Keratinocyte (primary cell): ENCODE data around the gene CCNL2. TPM values are rescaled to one million over a fixed set of nuclear protein-coding genes. Genes with fewer than 3 reads are reported as not detected.

Source experiments
- DNase-seq: peaks from one replicate; pipeline ENCODE4 v3.0.0-alpha.2; 2011; ENCODE audit warnings: low read depth, missing footprints, low spot score
- FAIRE-seq: peaks from 2 replicates; lab custom pipeline; 2011; peaks lifted over from hg19 to GRCh38; lab: Jason Lieb, UNC
- H2AFZ ChIP-seq: 2 replicates; pipeline ENCODE4 v1.6.0; 2012; ENCODE audit warnings: low read length, control low read depth, inconsistent platforms; ENCODE audit not compliant: control insufficient read depth
- H3K27ac ChIP-seq: 2 replicates; pipeline ENCODE4 v1.5.1; 2011; ENCODE audit warnings: low read length; ENCODE audit not compliant: control insufficient read depth, insufficient read depth
- H3K27me3 ChIP-seq: 3 replicates; pipeline ENCODE4 v1.6.0; 2011; ENCODE audit warnings: low read length; ENCODE audit not compliant: control insufficient read depth, insufficient read depth; ENCODE audit errors: extremely low read depth
- H3K36me3 ChIP-seq, 2 experiments: 2 replicates in 1 of 2; 3 replicates in 1 of 2; pipeline ENCODE4 v1.5.1; 2011; ENCODE audit warnings: low read length in 2 of 2, mild to moderate bottlenecking in 1 of 2; ENCODE audit not compliant: control insufficient read depth in 2 of 2, insufficient read depth in 2 of 2; ENCODE audit errors: extremely low read depth in 1 of 2
- H3K4me1 ChIP-seq: 3 replicates; pipeline ENCODE4 v1.5.1; 2011; ENCODE audit warnings: low read length; ENCODE audit not compliant: control insufficient read depth, insufficient read depth; ENCODE audit errors: extremely low read depth
- H3K4me2 ChIP-seq: 3 replicates; pipeline ENCODE4 v1.6.0; 2011; ENCODE audit warnings: low read depth, low read length; ENCODE audit not compliant: control insufficient read depth, insufficient read depth; ENCODE audit errors: extremely low read depth
- H3K4me3 ChIP-seq, 3 experiments: fragments of 200-600 bp in 1 of 3; sonication (generic) in 1 of 3; 2 replicates in 2 of 3; 3 replicates in 1 of 3; pipeline ENCODE4 v1.5.1; 2011 to 2016; ENCODE audit warnings: low read length in 3 of 3, mild to moderate bottlenecking in 3 of 3, control low read depth in 2 of 3, inconsistent platforms in 1 of 3, low read depth in 1 of 3, mixed read lengths in 1 of 3, mixed run types in 1 of 3, moderate library complexity in 1 of 3; ENCODE audit not compliant: control insufficient read depth in 2 of 3, insufficient read depth in 2 of 3; ENCODE audit errors: extremely low read depth in 1 of 3
- H3K79me2 ChIP-seq: 2 replicates; pipeline ENCODE4 v1.6.0; 2012; ENCODE audit warnings: low read length; ENCODE audit not compliant: control insufficient read depth, insufficient read depth
- H3K9ac ChIP-seq: 3 replicates; pipeline ENCODE4 v1.6.0; 2011; ENCODE audit warnings: low read length; ENCODE audit not compliant: control insufficient read depth, insufficient read depth; ENCODE audit errors: extremely low read depth
- H3K9me1 ChIP-seq: 3 replicates; pipeline ENCODE4 v1.6.0; 2011; ENCODE audit warnings: low read length; ENCODE audit not compliant: control insufficient read depth, insufficient read depth; ENCODE audit errors: extremely low read depth
- H3K9me3 ChIP-seq: 2 replicates; pipeline ENCODE4 v1.5.1; 2012; ENCODE audit warnings: low read depth, low read length; ENCODE audit not compliant: control insufficient read depth
- H4K20me1 ChIP-seq: 3 replicates; pipeline ENCODE4 v1.6.0; 2011; ENCODE audit warnings: low read length; ENCODE audit not compliant: control insufficient read depth, insufficient read depth; ENCODE audit errors: extremely low read depth
- EZH2 ChIP-seq: IDR thresholded peaks from one replicate; pipeline ENCODE4 v1.6.1; 2012; ENCODE audit warnings: inconsistent platforms, mild to moderate bottlenecking, low read length, moderate library complexity
- dilution Hi-C: fragments of 300-500 bp; cut with MboI; formaldehyde crosslinking; loops from one replicate; pipeline ENCODE4 v1.7.0; 2020; ENCODE audit warnings: low sequenced_read_pairs; ENCODE audit not compliant: extremely low pct_ligation_motif_present
- polyA plus RNA-seq, 5 experiments: library from polyadenylated mRNA; depleted of rRNA in 3 of 5; stranded (reverse) in 3 of 5; stranded (forward) in 1 of 5; unstranded in 1 of 5; fragments of >200 nt; gene quantifications; 1 replicate in 1 of 5; 2 replicates in 3 of 5; 3 replicates in 1 of 5; pipeline versions ENCODE4 v1.2.1 to v1.2.3, GENCODE V29; 2011 to 2012; ENCODE audit warnings: missing spikeins in 2 of 5, low read depth in 1 of 5, low replicate concordance in 1 of 5
- TF ChIP-seq, protein P1 (sequence below), 3 experiments: IDR thresholded peaks in 1 of 3; conservative IDR thresholded peaks in 1 of 3; optimal IDR thresholded peaks in 1 of 3; 2 replicates in 2 of 3; 3 replicates in 1 of 3; pipeline versions ENCODE3 to v1.5.1; 2011; ENCODE audit warnings: low read length in 3 of 3, mild to moderate bottlenecking in 3 of 3, moderate library complexity in 2 of 3, control low read depth in 1 of 3, inconsistent platforms in 1 of 3; ENCODE audit not compliant: insufficient read depth in 2 of 3; ENCODE audit errors: extremely low read depth in 1 of 3

CCNL2 gene
- polyA plus RNA-seq, 1 donor (not counting 4 experiments of a cell fraction or from before 2014, with no cell fraction given): 140 TPM

DNA sequence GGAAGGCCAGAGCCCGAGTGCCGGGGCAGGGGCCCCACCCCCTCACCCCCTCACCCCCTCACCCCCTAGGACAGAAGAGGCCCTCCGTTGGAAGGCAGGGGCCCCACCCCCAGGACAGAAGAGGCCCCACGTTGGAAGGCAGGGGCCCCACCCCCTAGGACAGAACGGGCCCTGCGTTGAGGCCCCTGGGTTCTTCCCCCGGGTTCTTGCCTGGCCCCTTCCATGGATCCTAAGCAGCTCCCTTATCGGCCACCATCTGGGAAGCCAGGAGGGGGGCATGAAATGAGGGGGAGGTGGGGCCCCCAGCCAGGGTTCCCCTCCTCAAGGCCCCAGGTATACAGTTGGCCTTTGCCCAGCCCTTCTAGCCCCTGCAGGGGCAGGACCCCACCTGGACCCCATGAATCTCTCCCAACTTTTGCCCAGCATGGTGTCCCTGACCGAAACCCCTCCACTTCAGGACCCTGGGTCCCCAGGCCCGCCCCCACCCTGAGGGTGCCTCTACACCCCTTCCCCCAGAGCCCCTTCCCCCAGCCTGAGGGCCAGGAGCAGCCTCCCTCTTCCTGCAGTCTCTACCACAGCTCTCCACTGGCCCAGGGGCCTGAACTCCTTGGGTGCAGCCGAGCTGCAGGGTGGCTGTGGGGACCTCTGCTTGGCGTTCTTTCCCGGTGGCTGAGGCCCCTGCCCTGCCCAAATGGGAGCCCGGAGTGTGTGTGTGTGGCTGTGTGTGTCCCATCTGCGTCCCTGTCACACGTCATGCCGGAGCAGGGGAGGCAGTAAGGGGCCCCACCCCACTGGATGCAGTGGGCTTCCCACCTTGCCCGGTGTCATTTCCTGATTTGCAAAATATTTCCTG lies 32.1 kb upstream of the CCNL2 start:
- no peak for DNase-seq
- Histone ChIP-seq H3K4me1 (peaks cover 26% of the 10 kb centered on the region), H2AFZ (no peak overlapping the region), H3K27ac (no peak overlapping the region), H3K36me3 (no peaks in the 10 kb centered on the region), H3K9me3 (no peaks in the 10 kb centered on the region), H3K27me3 (no peaks in the 10 kb centered on the region), H3K9ac (no peak overlapping the region), H3K4me2 (no peak overlapping the region), H3K4me3 (no peak overlapping the region), H4K20me1 (no peaks in the 10 kb centered on the region), H3K79me2 (no peaks in the 10 kb centered on the region), H3K9me1 (no peaks in the 10 kb centered on the region)
- no peak for TF ChIP-seq EZH2
- TF ChIP-seq, protein P1, sequence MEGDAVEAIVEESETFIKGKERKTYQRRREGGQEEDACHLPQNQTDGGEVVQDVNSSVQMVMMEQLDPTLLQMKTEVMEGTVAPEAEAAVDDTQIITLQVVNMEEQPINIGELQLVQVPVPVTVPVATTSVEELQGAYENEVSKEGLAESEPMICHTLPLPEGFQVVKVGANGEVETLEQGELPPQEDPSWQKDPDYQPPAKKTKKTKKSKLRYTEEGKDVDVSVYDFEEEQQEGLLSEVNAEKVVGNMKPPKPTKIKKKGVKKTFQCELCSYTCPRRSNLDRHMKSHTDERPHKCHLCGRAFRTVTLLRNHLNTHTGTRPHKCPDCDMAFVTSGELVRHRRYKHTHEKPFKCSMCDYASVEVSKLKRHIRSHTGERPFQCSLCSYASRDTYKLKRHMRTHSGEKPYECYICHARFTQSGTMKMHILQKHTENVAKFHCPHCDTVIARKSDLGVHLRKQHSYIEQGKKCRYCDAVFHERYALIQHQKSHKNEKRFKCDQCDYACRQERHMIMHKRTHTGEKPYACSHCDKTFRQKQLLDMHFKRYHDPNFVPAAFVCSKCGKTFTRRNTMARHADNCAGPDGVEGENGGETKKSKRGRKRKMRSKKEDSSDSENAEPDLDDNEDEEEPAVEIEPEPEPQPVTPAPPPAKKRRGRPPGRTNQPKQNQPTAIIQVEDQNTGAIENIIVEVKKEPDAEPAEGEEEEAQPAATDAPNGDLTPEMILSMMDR (optimal IDR thresholded peaks at IDR 0.05 in 1 of 3, IDR thresholded peaks at IDR 0.05 in 1 of 3, conservative IDR thresholded peaks at IDR 0.05 in 1 of 3; ENCODE audit: extremely low read depth in 1 of 3, insufficient read depth in 2 of 3, low read length in 3 of 3): no peak
- no peak for FAIRE-seq
- dilution Hi-C loops: no loop called here

DNA sequence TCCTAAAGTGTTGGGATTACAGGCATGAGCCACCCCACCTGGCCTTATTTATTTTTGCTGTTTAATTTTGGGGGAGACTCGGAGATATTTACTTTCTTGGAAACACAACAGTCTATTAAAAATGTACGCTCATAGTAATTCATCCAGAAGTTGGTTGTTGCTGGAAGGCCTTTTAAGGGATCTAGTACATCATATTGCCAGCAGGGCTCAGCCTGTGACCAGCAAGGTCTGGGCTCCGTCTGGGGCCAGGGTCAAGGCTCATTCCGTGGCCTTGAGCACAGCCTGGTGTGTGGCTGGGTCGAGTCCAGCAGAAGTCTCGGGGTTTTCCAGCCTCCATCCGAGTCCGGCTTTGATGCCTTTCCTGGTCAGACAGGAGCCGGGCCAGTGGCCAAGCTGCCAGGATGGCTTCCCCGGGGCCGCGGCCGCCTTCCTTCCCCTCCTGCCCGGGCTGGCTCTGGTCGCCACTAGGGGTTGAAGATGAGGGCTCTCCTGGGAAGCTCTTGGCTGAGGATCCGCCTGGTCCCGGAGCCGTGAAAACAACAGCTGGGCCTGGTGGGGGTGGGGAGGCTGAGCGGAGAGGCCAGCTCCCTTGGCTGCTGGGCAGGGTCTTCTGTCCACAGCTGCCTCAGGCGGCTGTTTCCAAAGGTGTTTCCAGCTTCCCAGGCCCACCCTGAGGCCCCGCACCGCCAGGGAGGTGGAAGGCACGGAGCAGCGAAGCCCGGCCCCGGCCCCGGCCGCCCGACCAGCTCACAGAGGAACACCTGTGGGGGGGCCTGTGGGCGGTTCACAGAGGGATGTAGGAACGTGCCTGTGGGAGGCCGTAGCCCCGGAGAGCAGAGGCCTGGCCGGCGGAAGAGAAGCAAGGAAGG lies 31.2 kb upstream of the CCNL2 start:
- Histone ChIP-seq H3K27ac (no peak overlapping the region), H3K4me1 (peaks cover 23% of the 10 kb centered on the region), H2AFZ (no peak overlapping the region), H3K9me1 (no peaks in the 10 kb centered on the region), H3K9me3 (no peaks in the 10 kb centered on the region), H3K36me3 (no peaks in the 10 kb centered on the region), H3K79me2 (no peaks in the 10 kb centered on the region), H3K9ac (no peak overlapping the region), H3K4me3 (no peak overlapping the region), H3K4me2 (no peak overlapping the region), H3K27me3 (no peaks in the 10 kb centered on the region), H4K20me1 (no peaks in the 10 kb centered on the region)
- TF ChIP-seq EZH2: no peak
- TF ChIP-seq, protein P1 (optimal IDR thresholded peaks at IDR 0.05 in 1 of 3, IDR thresholded peaks at IDR 0.05 in 1 of 3, conservative IDR thresholded peaks at IDR 0.05 in 1 of 3; ENCODE audit: extremely low read depth in 1 of 3, insufficient read depth in 2 of 3, low read length in 3 of 3): no peak
- no peak for FAIRE-seq
- dilution Hi-C loops: no loop called here
- no peak for DNase-seq
